Activated naive CD4-positive, alpha-beta T cell treated with anti-CD3 and anti-CD28 coated beads for 36 hours (primary cell): ENCODE results near the gene PDE6B. TPM values are rescaled to one million over a fixed set of nuclear protein-coding genes. Genes with fewer than 3 reads are reported as not detected.

Source experiments
- CTCF ChIA-PET: fragments of 350-600 bp; sonication (Branson Sonifier 250); formaldehyde crosslinking; loops from one replicate; lab custom pipeline; 2021; ENCODE audit warnings: antibody characterized with exemption; lab: Charles Lee
- DNase-seq: peaks from one replicate; pipeline ENCODE4 v3.0.0-alpha.2; 2020
- H3K27ac Mint-ChIP-seq: one replicate; pipeline ENCODE4 v1.8.0; 2021; ENCODE audit warnings: mild to moderate bottlenecking, mixed read lengths
- H3K27me3 Mint-ChIP-seq: one replicate; pipeline ENCODE4 v1.8.0; 2021; ENCODE audit warnings: low read depth, mixed read lengths
- H3K36me3 Mint-ChIP-seq: one replicate; pipeline ENCODE4 v1.8.0; 2021; ENCODE audit warnings: low read depth, mixed read lengths
- H3K4me1 Mint-ChIP-seq: one replicate; pipeline ENCODE4 v1.8.0; 2021; ENCODE audit warnings: low read depth, mixed read lengths
- H3K4me3 Mint-ChIP-seq: one replicate; pipeline ENCODE4 v1.8.0; 2021; ENCODE audit warnings: mild to moderate bottlenecking, moderate library complexity, mixed read lengths
- H3K9me3 Mint-ChIP-seq: one replicate; pipeline ENCODE4 v1.8.0; 2021; ENCODE audit warnings: mixed read lengths
- intact Hi-C: fragments of 100-400 bp; cut with micrococcal nuclease; formaldehyde crosslinking; loops from one replicate; pipeline ENCODE4 v1.15.1; 2023
- total RNA-seq, 2 experiments: library from RNA; stranded (reverse); gene quantifications; one replicate each; pipeline ENCODE4 v1.2.3, GENCODE V29; 2021

The PDE6B gene
- total RNA-seq = 10 to 100 TPM; 17.4 to 18.1 TPM

DNA sequence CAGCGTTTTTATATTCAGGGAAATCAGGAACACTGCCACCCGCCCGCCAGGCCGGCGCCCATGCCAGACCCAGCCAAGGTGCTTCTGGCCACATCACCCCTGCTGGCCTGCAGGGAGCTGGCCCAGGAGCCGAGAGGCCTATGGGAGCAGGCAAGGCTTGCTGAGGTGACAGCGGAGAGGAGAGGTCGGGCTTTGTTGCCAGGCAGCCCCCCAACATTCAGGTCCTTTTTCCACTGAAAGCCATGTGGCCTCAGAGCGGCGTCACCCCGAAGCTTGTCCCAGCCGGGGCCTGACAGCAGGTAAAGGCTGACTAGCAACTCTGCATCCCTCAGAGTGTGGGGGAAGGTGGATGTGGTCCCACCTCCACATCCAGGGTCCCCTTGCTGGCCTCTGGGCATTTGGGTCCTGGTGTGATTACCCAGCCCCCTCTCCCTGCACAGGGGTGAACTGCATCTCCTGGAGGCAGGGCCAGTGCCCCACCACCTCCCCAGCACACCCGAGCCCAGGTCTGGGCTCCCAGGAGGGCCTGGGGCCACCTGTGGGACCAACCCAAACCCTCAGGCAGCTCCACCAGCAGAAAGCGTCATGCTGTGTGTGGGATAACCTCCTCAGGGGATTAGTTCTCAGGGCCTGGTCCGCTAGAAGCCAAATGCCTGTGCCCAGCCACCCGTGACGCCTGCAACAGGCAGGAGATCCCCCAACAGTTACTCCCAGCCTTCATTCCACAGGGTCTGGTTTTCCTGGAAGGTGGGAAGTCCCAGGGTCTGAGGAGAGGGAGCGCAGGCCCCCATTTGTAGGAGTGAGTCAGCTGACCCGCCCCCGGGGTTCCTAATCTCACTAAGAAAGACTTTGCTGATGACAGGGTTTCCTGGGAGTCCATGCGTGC lies at the start of gene PDE6B:
PDE6B (plus strand) TSS at position 869 of the 886 bp plus-strand sequence. CDS start 54 bp downstream, outside the sequence.
- Mint-ChIP-seq H3K36me3 (no peaks in the 10 kb centered on the region), H3K4me3 (no peak within 1 kb of the TSS), H3K4me1 (no peaks in the 10 kb centered on the region), H3K9me3 (no peaks in the 10 kb centered on the region), H3K27ac (no peak within 1 kb of the TSS), H3K27me3 (peaks cover 8% of the 10 kb centered on the region)
- DNase-seq = no peak
- intact Hi-C loops = no loop called here
- CTCF ChIA-PET = no interaction called here

DNA sequence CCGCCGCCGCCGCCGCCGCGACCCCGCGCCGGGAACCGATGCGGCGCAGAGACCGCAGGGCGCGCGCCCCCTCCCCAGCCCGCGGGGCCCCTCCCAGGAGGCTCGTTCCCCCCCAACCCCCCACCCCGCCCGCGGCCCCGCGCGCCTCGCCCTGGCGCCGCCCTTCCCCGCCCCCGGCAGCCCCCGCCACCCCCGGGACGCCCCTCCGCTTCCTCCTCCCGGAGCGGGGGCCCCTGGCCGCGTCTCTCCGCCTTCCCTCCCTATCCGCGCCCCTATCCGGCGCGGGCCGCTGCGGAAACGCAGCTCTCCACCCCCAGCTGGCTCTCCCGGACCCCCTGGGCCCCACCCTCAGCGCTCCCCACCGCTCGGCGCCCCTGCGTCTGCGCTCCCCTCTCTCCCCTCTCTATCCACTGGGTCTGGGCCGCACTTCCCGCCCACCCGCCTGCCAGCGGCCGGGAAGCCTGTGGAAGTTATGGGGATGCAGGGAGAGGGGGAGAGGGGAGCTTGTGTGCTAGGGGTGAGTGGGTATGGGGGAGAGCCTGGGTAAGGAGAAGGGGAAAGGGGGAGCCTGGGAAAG lies 49.0 kb upstream of the PDE6B start, which contains the start of gene TMEM271:
TMEM271 (minus strand) TSS at position 51 of the 577 bp plus-strand sequence. CDS start 233 bp downstream, outside the sequence.
- H3K9me3 Mint-ChIP-seq = peaks cover 5% of the 10 kb centered on the region
- H3K27ac Mint-ChIP-seq = no peak within 1 kb of the TSS
- intact Hi-C loops = no loop called here
- peak within 1 kb of the TSS; percentile 22 for H3K4me3 Mint-ChIP-seq
- peaks cover 62% of the 10 kb centered on the region for H3K27me3 Mint-ChIP-seq
- H3K36me3 Mint-ChIP-seq = no peaks in the 10 kb centered on the region
- DNase-seq = no peak
- CTCF ChIA-PET = no interaction called here
- H3K4me1 Mint-ChIP-seq = peaks cover 12% of the 10 kb centered on the region

DNA sequence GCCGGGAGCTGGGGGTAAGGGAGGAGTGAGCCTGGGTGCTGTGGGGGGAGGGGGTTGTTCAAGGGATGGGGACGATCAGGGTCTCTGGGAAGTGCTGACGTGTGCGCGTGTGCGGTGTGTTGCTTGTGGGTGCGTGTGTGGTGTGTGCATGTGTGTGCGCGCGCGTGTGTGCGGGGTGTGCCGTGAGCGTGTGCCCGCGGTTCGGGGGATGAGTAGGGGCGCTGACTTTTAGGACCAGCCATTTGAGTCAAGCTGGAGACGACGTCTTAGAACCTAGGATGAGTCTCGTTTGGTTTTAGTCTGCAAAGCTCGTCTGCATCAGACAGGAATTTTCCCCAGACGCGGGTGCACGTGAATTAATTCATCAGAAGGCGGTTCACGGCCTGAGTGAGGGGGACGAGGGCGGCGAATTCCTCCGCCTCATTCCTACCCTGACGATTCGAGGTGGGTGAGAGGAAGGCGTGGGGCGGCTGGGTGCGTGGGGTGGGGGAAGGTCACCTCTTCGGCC lies 48.3 kb upstream of the PDE6B start:
- CTCF ChIA-PET = no interaction called here
- Mint-ChIP-seq H3K27me3 (peaks cover 62% of the 10 kb centered on the region), H3K4me3 (peak overlapping the region; percentile 22), H3K27ac (no peak overlapping the region), H3K36me3 (no peaks in the 10 kb centered on the region), H3K9me3 (peaks cover 2% of the 10 kb centered on the region), H3K4me1 (peaks cover 12% of the 10 kb centered on the region)
- intact Hi-C loops = no loop called here
- no peak for DNase-seq

DNA sequence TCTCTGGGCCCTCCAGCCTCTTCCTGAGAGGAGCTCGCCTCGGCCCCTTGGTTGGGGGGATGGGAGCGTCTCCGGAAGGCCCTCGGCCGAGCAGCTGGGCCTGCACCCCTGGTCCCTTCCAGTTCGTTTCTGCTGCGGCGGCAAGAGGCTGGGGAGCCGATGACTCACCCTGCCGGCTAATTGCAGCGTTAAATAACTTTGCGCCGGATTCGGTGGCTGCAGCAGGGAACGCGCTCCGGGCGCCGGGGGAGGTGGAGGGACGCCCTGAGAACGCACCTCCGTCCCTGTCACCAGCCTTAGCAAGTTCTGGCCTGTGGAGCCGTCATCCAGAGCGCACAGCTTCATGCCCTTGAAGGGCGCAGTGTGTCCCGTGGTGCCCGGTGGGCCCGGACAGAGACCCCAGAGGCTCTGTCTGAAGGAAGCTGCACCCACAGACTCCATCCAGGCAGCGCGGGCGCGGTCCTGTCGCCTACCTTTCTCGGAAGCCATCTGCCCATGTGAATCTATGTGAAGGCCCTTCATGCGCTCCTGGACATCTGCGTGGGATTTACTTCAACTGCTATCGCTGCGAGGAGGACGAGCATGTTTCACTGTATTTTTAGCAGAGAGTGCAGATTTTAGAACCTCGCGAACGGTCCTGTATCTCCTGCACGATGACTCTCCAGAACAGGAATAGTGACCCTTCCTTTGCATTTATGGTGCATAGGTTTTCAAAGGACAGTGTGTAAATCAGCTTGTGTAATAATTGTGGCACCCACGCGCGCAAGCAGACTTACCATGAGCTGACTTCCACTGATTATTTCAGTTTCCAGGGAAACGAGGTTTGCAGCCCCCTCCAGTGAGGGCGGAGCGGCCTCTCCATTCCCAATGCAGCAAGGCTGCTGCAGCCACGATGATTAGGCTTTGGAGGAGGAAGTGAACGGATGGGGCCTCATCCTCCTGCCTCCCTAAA lies 47.6 kb upstream of the PDE6B start:
- Mint-ChIP-seq H3K4me1 (peaks cover 12% of the 10 kb centered on the region), H3K27ac (no peak overlapping the region), H3K27me3 (peaks cover 59% of the 10 kb centered on the region), H3K36me3 (no peaks in the 10 kb centered on the region), H3K4me3 (no peak overlapping the region), H3K9me3 (no peaks in the 10 kb centered on the region)
- peak; percentile 43 for DNase-seq
- intact Hi-C loops = no loop called here
- CTCF ChIA-PET = no interaction called here

GRCh38 chr4:578451-579443 lies 46.6 kb upstream of the PDE6B start:
- no peak overlapping the region for H3K4me3 Mint-ChIP-seq
- no peak for DNase-seq
- H3K9me3 Mint-ChIP-seq = peaks cover 2% of the 10 kb centered on the region
- no peak overlapping the region for H3K27ac Mint-ChIP-seq
- intact Hi-C loops = no loop called here
- CTCF ChIA-PET = no interaction called here
- no peaks in the 10 kb centered on the region for H3K36me3 Mint-ChIP-seq
- H3K4me1 Mint-ChIP-seq = peaks cover 12% of the 10 kb centered on the region
- H3K27me3 Mint-ChIP-seq = peaks cover 51% of the 10 kb centered on the region

GRCh38 chr4:579543-580175 lies 45.7 kb upstream of the PDE6B start:
- intact Hi-C loops = no loop called here
- peaks cover 8% of the 10 kb centered on the region for H3K9me3 Mint-ChIP-seq
- peaks cover 6% of the 10 kb centered on the region for H3K36me3 Mint-ChIP-seq
- H3K4me3 Mint-ChIP-seq = no peak overlapping the region
- peaks cover 10% of the 10 kb centered on the region for H3K4me1 Mint-ChIP-seq
- CTCF ChIA-PET = no interaction called here
- H3K27me3 Mint-ChIP-seq = peaks cover 48% of the 10 kb centered on the region
- DNase-seq = no peak
- no peak overlapping the region for H3K27ac Mint-ChIP-seq

GRCh38 chr4:581181-581580 lies 44.2 kb upstream of the PDE6B start:
- H3K27me3 Mint-ChIP-seq = peaks cover 55% of the 10 kb centered on the region
- H3K4me3 Mint-ChIP-seq = no peak overlapping the region
- peaks cover 11% of the 10 kb centered on the region for H3K9me3 Mint-ChIP-seq
- CTCF ChIA-PET = interaction anchor here (0.9 kb wide), 1 partner anchor 34 kb away, joined by 3 read pairs; no protein-coding TSS in a partner anchor
- intact Hi-C loops = no loop called here
- peaks cover 6% of the 10 kb centered on the region for H3K36me3 Mint-ChIP-seq
- H3K4me1 Mint-ChIP-seq = peaks cover 10% of the 10 kb centered on the region
- no peak for DNase-seq
- no peak overlapping the region for H3K27ac Mint-ChIP-seq

DNA sequence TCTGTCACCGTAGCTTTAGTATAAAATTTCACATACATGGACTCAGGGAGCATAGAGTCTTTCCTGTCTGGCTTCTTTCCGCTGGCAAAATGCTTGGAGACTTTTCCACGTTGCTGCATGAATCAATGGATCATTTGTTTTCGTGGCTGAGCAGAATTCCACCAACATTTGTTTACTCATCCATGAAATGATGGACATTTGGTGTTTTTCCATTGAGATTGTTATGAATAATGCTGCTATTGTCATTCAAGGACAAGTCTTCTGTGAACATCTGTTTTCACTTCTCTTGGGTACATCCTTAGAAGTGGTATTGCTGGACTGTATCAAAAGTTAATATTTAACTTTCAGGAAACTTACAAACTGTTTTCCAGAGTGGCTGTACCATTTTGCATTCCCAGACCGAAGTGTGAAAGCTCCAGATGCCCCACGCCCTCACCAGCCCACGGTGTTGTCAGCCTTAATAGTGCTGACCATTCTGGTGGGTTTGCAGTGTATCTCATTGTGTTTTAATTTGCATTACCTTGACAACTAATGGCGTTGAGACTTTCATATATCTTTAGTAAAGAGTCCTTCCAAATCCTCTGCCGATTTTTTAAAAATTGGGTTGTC lies 43.5 kb upstream of the PDE6B start:
- CTCF ChIA-PET = no interaction called here
- intact Hi-C loops = no loop called here

DNA sequence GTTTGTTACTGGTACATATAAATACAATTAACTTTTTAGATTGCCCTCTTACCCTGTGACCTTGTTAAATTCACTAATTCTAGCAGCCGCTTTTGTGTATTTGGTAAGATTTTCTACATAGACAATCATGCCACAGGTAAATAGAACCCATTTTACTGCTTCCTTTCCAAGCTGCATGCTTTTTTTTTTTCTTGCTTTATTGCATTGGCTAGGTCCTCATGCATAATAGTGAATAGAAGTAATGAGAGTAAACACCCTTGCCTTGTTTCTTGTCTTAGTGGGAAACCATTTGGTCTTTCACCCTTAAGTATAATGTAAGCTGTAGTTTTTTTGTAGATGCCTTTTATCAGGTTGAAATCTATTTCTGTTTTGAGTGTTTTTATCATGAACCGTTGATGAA lies 41.6 kb upstream of the PDE6B start:
- intact Hi-C loops = no loop called here
- Mint-ChIP-seq H3K27me3 (peaks cover 53% of the 10 kb centered on the region), H3K4me3 (no peak overlapping the region), H3K36me3 (peaks cover 6% of the 10 kb centered on the region), H3K27ac (no peak overlapping the region), H3K4me1 (no peaks in the 10 kb centered on the region), H3K9me3 (peaks cover 13% of the 10 kb centered on the region)
- CTCF ChIA-PET = no interaction called here
- no peak for DNase-seq

More for the DNA sequence above, 43.5 kb upstream of the PDE6B start:
- no peak for DNase-seq
- H3K36me3 Mint-ChIP-seq = peaks cover 6% of the 10 kb centered on the region
- peaks cover 11% of the 10 kb centered on the region for H3K9me3 Mint-ChIP-seq
- no peak overlapping the region for H3K27ac Mint-ChIP-seq
- H3K4me3 Mint-ChIP-seq = no peak overlapping the region
- peaks cover 59% of the 10 kb centered on the region for H3K27me3 Mint-ChIP-seq
- H3K4me1 Mint-ChIP-seq = peaks cover 9% of the 10 kb centered on the region

DNA sequence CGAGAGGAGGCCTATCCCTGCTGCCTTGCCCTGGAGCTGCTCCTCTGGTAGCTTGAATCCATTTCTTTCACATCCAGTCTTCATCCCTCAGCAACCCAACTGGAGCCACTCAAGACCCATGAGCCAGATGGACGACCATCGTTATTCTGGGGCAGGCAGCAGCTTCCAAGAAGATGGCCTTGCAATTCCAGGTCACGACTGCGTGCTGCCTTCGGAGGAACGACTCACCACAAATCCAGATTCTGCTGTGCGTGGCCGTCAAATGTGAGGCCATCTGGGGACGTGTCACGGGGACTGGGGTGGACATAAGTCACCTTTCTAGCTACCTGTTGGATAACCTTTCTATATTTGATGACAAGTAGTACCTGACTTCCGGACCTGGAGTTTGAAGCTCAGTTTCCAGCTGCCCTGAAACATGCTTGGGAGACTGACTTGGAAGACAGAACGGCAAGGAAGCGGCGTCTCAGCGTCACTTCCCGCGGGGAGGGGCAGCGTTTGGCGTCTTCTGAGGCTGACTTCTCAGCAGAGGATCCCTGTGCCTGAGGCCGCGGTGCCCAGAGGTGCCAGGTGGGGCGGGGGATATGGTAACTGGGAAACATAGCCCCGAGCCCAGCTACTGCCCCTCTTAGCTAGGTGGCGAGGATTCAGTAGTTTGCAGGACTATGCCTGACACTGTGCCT lies 37.6 kb upstream of the PDE6B start:
- Mint-ChIP-seq H3K4me1 (no peaks in the 10 kb centered on the region), H3K36me3 (peaks cover 6% of the 10 kb centered on the region), H3K27ac (no peak overlapping the region), H3K4me3 (no peak overlapping the region), H3K27me3 (peaks cover 34% of the 10 kb centered on the region), H3K9me3 (peaks cover 13% of the 10 kb centered on the region)
- intact Hi-C loops = no loop called here
- DNase-seq = no peak
- CTCF ChIA-PET = no interaction called here
